HFF-Myc (cell line): ENCODE measurements around the gene WHRN.

Experiments
- DNase-seq: peaks from one replicate; pipeline ENCODE4 v3.0.0-alpha.2; 2011; ENCODE audit warnings: low read depth; ENCODE audit errors: extremely low read depth
- H3K4me3 ChIP-seq: replicated peaks from 2 replicates; pipeline ENCODE4 v1.5.1; 2011; ENCODE audit warnings: low read depth, mild to moderate bottlenecking, control low read depth, low read length
- TF ChIP-seq, protein P1 (sequence below): IDR thresholded peaks from 2 replicates; pipeline ENCODE4 v1.5.1; 2012; ENCODE audit warnings: mild to moderate bottlenecking, low read depth, low read length, control low read depth; ENCODE audit errors: missing control alignments

WHRN gene

GRCh38 chr9:114462791-114463190, 42.5 kb downstream of the WHRN start:
- no peak overlapping the region for H3K4me3 ChIP-seq
- no peak for DNase-seq
- TF ChIP-seq, protein P1, sequence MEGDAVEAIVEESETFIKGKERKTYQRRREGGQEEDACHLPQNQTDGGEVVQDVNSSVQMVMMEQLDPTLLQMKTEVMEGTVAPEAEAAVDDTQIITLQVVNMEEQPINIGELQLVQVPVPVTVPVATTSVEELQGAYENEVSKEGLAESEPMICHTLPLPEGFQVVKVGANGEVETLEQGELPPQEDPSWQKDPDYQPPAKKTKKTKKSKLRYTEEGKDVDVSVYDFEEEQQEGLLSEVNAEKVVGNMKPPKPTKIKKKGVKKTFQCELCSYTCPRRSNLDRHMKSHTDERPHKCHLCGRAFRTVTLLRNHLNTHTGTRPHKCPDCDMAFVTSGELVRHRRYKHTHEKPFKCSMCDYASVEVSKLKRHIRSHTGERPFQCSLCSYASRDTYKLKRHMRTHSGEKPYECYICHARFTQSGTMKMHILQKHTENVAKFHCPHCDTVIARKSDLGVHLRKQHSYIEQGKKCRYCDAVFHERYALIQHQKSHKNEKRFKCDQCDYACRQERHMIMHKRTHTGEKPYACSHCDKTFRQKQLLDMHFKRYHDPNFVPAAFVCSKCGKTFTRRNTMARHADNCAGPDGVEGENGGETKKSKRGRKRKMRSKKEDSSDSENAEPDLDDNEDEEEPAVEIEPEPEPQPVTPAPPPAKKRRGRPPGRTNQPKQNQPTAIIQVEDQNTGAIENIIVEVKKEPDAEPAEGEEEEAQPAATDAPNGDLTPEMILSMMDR, result no peak

DNA sequence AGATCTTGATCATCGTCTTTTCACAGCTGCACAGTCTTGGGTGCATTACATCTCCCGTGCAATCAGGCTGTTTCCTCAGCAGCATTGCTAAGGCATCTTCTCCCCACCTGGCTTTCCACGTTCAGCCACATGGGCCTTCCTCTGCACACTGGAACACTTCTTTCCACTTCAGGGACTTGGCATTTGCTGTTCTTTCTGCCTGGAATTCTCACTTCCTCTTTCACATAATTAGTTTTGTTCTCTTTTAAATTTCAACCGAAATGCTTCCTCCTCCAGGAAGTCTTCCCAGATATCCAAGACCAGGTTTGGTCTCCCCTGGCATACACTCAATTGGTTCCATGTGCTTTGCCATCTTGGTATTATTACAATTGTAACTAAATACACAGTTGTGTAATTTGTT, 43.8 kb downstream of the WHRN start:
- H3K4me3 ChIP-seq, result no peak overlapping the region
- no peak for DNase-seq
- TF ChIP-seq, protein P1, result no peak

DNA sequence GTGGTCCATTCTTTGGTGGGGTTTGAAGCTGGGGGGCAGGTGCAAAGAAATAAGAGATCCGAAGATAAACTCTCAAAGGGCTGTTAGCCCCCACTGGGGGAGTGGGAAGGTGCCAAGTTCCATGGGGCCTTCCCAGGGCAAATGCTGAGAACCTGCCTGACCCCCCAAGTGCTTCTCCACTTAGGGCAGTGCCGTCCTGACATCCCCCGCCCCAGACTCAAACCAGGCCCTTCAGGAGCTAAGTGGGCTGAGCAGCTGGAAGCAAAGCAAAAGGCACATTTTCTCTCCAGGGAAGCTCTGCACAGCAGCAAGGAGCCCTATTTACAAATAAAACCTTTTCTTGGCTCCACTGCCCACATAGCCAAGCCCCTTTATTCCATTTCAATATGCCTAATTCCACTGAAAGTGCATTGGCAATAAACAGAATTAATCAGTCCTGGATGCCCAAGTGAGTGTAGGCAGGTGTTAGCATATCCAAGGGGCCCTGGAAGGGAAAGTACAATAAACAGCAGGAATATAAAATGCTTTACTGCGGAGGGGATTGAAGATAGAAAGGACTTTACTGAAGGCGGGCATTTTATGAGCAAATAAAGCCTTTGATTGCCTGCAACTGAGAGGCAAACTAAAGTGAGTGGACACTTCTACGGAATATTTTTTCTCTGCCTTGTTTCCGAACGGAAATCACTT, 44.6 kb downstream of the WHRN start:
- TF ChIP-seq, protein P1, result no peak
- DNase-seq, result no peak
- no peak overlapping the region for H3K4me3 ChIP-seq

GRCh38 chr9:114459464-114459863, 45.8 kb downstream of the WHRN start:
- no peak overlapping the region for H3K4me3 ChIP-seq
- TF ChIP-seq, protein P1, result no peak
- no peak for DNase-seq

GRCh38 chr9:114456929-114457328, 48.3 kb downstream of the WHRN start:
- no peak overlapping the region for H3K4me3 ChIP-seq
- DNase-seq, result no peak
- TF ChIP-seq, protein P1, result no peak

DNA sequence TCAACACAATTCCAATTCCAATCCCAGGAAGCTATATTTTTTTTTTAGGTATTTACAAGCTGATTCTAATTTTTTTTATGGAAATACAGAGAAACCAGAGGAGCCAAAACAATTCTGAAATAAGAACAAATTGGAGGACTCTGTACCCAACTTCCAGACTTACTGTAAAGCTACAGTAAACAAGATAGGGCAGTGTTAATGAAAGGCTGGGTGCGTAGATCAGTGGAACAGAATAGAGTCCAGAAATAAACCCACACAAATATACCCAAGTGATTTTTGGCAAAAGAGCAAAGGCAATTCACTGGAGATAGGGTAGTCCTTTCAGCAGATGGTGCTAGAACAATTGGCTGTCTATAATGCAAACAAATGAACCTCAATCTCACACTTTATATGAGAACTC, 50.6 kb downstream of the WHRN start:
- no peak for DNase-seq
- TF ChIP-seq, protein P1, result no peak
- H3K4me3 ChIP-seq, result no peak overlapping the region
